H1 (cell line): ENCODE results near the gene CASQ2. TPM values are rescaled to one million over a fixed set of nuclear protein-coding genes. Genes with fewer than 3 reads are reported as not detected.

Source experiments
- BACH1 ChIP-seq: IDR thresholded peaks from 2 replicates; pipeline ENCODE4 v1.6.1; 2012; ENCODE audit warnings: low read length, improper control_type of control experiment
- POLR2AphosphoS5 ChIP-seq: IDR thresholded peaks from 2 replicates; pipeline ENCODE4 v1.6.1; 2011; ENCODE audit warnings: low read depth, low read length
- RAD21 ChIP-seq, 2 experiments: IDR thresholded peaks in 1 of 2; conservative IDR thresholded peaks in 1 of 2; 2 replicates each; pipeline ENCODE4 v1.6.1; 2011; ENCODE audit warnings: low read depth in 2 of 2, low read length in 2 of 2, improper control_type of control experiment in 1 of 2, inconsistent platforms in 1 of 2, mild to moderate bottlenecking in 1 of 2, moderate library complexity in 1 of 2
- YY1 ChIP-seq: IDR thresholded peaks from 2 replicates; pipeline ENCODE4 v1.6.1; 2011; ENCODE audit warnings: low read depth, mild to moderate bottlenecking, low read length
- polyA plus RNA-seq, 7 experiments: library from polyadenylated mRNA; depleted of rRNA in 3 of 7; stranded (reverse) in 5 of 7; unstranded in 2 of 7; fragments of >200 nt in 5 of 7; fragments of 200-250 nt in 2 of 7; gene quantifications; 1 replicate in 5 of 7; 2 replicates in 1 of 7; 4 replicates in 1 of 7; pipeline versions ENCODE4 v1.2.1 to v1.2.3, GENCODE V29; 2011 to 2013; ENCODE audit warnings: missing spikeins in 2 of 7, mixed read lengths in 2 of 7
- total RNA-seq: library from RNA; stranded (reverse); fragmentation: NEBNext Ultra II Directional; extraction: Animal tissue kit (Norgen Biotek cat#: 25700); gene quantifications from 2 replicates; pipeline ENCODE4 v1.2.1, GENCODE V29; 2021
- TF ChIP-seq, protein P1 (sequence below): IDR thresholded peaks from 2 replicates; pipeline ENCODE4 v1.6.1; 2012; ENCODE audit warnings: inconsistent platforms

Gene CASQ2
- total and polyA plus RNA-seq, 2 of the 8 experiments (the other 6 are each of a cell fraction or from before 2014, with no cell fraction given): not detected

DNA sequence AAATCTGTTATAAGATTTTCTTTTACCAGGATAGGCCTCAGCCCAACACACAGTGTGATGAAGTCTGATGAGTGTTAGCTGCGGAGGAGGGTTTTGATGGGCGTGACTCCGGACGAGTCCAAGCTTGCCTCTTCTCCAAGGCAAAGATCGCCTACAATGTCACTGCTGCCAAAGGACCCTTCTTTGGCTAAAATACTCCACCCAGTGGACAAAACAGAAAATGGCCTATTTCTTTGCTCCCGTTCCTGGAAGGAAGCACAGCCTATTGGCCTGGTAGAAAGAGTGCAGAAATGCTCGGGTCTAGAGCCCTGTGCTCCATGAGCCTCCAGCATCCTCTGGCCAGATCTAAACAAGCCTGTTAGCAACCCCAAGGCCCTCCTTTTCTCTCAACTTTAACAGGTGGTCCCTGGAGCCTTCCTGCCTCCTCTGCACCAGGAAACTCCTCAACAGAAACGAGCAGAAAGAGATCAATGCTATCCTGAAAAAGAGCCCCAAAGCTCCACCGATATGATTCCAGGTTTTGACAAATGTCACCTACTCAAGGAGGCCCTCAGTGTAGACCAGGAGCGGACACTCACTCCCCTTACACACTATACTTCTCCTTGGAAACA, 3.4 kb upstream of the CASQ2 start (continued):
- peak; percentile 38; the same call in 1 of the 2 replicates for TF ChIP-seq POLR2AphosphoS5
- TF ChIP-seq, protein P1, sequence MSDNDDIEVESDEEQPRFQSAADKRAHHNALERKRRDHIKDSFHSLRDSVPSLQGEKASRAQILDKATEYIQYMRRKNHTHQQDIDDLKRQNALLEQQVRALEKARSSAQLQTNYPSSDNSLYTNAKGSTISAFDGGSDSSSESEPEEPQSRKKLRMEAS: no peak
- peak; percentile 91 to 93 for TF ChIP-seq RAD21 (IDR thresholded peaks at IDR 0.05 in 1 of 2, conservative IDR thresholded peaks at IDR 0.05 in 1 of 2; ENCODE audit: low read depth in 2 of 2, low read length in 2 of 2)
- no peak for TF ChIP-seq BACH1
- TF ChIP-seq YY1: 0 out of 2 replicates have a peak, but pooled peaks have one; percentile 13
